Measurements from ENCODE around the gene CHRD.

DNA sequence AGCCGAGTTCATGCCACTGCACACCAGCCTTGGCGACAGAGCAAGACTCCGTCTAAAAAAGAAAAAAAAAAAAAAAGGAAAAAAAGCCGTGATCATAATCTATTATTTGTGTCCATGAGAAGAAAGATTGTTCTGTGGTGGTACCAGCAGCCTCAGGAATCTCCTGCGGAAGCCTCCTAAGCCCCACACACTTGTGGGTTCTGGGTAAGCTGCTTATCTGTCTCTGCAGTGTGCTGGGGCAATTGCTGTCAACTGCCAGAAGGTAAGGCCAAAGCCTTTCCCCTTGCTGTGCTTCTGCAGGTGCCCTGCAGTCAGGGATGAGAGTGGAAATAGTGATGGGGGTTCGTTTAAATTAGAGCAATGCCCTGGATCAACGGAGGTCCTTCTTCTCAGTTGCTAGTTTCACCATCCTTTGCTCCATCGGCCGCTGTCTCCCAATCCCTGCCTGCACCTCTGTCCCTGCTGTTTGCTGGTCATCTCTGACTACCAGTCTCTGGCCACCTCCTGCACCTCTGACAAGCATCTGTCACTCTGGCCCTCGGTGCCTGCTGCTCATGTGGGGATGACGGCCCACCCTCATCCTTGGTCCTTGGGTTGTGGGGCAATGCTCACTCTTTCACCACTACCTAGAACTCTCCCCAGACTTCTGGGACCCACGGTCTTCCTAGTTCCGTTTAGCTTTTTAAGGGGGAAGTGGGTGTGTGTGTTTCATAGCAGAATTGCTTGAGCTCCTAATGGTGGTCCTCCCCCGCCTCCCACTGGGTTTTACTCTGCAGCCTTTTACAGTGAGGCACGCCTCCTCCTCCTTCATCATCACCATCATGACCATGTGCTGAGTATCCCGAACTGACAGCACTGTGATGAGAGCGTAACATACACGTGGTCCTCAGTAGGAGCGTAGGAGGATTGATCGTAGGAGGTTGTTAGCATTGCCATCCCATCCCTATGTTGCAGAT, 25.5 kb downstream of the CHRD start:
- TF ChIP-seq, protein P1, sequence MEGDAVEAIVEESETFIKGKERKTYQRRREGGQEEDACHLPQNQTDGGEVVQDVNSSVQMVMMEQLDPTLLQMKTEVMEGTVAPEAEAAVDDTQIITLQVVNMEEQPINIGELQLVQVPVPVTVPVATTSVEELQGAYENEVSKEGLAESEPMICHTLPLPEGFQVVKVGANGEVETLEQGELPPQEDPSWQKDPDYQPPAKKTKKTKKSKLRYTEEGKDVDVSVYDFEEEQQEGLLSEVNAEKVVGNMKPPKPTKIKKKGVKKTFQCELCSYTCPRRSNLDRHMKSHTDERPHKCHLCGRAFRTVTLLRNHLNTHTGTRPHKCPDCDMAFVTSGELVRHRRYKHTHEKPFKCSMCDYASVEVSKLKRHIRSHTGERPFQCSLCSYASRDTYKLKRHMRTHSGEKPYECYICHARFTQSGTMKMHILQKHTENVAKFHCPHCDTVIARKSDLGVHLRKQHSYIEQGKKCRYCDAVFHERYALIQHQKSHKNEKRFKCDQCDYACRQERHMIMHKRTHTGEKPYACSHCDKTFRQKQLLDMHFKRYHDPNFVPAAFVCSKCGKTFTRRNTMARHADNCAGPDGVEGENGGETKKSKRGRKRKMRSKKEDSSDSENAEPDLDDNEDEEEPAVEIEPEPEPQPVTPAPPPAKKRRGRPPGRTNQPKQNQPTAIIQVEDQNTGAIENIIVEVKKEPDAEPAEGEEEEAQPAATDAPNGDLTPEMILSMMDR (IDR thresholded peaks at IDR 0.05; ENCODE audit: borderline replicate concordance, extremely low read depth, low read length, poor library complexity, severe bottlenecking): no peak
- no peak for TF ChIP-seq EZH2 (IDR thresholded peaks at IDR 0.05; ENCODE audit: borderline replicate concordance, low read depth, low read length, severe bottlenecking)
